ENCODE measurements around the gene ANKRD34A.

DNA sequence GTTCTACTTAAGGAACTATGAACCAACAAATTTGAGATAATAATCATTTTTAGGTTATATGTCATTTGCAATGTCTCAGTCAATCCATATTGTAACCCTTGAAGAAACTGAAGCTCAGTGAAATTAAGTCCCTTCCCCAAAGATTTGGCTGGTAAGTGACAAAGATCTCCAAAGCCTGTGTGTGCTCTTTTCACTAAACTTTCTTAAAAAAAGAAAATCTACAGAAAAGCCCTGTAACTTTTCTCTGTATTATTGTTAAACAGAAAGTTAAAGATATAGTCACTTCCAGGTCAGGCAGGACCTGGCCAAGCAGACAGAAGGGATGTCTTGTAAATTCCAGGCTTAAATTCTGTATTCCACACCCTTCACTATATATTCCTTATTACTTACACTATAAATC lies 8.0 kb downstream of the ANKRD34A start:
- TF ChIP-seq EZH2 (IDR thresholded peaks at IDR 0.05; ENCODE audit: low read depth) (no peak), CTCF (conservative IDR thresholded peaks at IDR 0.05) (no peak)

Data from PC-9 (cell line).